ENCODE measurements around the gene IGDCC3. TPM values are rescaled to one million over a fixed set of nuclear protein-coding genes. Genes with fewer than 3 reads are reported as not detected.

IGDCC3 gene
- total RNA-seq, 4 donors from 2014 or later = not detected

DNA sequence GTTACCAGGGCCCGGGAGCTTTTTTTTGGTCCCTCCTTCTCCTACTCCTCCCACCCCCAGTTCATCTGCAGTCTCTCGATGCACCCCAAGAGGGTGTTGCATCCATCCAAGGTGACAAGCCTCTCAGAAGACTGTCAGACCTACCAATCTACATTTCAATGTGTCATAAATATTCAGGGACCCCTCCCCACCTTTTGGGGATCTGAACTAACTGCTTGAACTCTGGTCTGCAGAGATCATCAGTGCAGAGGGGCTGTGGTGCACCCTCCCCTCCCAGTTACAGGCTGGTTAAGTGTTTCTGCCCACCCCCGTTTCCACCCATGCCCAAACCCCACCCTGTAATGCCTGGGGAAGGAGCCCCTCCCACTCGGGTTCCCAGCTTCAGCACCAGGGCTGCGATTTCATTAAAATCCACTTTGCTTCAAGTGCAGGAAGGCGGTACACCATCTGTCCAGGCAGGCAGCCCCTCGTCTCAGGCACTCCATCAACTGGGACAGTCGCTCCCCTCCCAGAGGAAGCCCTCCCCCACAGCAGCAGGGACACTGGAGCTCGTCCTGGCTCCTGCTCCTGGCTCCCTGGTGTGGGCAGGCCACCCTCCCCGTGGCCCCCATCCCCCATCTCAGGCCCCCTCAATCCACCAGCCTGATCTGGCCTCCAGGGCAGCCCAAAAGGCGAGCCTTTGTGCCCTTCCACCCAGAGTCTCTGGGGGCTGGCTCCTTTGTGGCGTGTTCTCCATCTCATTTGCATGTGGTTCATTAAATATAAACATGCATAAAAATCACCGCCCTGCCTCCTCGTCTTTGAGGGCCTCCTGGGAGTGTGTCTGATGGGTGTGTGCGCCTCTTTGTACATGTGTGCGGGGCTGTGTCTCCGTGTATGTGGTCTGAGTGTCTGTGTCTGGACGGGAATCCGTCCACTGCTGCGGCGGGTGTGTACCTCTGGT is 41.0 kb downstream of the IGDCC3 start:
- intact Hi-C loops (cut with DNase I; ENCODE audit: low total_unique reads) (no loop called here), in situ Hi-C loops (cut with MboI; ENCODE audit: low sequenced_read_pairs in 4 of 4) (loop anchor here in 1 of 4 donors (5.0 kb wide), 1 partner anchor 36 kb away; no protein-coding TSS in a partner anchor)
- no peak for DNase-seq
- TF ChIP-seq, protein P1, sequence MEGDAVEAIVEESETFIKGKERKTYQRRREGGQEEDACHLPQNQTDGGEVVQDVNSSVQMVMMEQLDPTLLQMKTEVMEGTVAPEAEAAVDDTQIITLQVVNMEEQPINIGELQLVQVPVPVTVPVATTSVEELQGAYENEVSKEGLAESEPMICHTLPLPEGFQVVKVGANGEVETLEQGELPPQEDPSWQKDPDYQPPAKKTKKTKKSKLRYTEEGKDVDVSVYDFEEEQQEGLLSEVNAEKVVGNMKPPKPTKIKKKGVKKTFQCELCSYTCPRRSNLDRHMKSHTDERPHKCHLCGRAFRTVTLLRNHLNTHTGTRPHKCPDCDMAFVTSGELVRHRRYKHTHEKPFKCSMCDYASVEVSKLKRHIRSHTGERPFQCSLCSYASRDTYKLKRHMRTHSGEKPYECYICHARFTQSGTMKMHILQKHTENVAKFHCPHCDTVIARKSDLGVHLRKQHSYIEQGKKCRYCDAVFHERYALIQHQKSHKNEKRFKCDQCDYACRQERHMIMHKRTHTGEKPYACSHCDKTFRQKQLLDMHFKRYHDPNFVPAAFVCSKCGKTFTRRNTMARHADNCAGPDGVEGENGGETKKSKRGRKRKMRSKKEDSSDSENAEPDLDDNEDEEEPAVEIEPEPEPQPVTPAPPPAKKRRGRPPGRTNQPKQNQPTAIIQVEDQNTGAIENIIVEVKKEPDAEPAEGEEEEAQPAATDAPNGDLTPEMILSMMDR (IDR thresholded peaks at IDR 0.05 in 4 of 5, conservative IDR thresholded peaks at IDR 0.05 in 1 of 5) = no peak
- no peak for TF ChIP-seq POLR2A (IDR thresholded peaks at IDR 0.05)
- no peak for ATAC-seq
- Histone ChIP-seq H3K9me3 (no peaks in the 10 kb centered on the region), H3K36me3 (no peaks in the 10 kb centered on the region), H3K27ac (no peak overlapping the region), H3K4me1 (no peaks in the 10 kb centered on the region), H3K4me3 (no peak overlapping the region), H3K27me3 (no peaks in the 10 kb centered on the region)

DNA sequence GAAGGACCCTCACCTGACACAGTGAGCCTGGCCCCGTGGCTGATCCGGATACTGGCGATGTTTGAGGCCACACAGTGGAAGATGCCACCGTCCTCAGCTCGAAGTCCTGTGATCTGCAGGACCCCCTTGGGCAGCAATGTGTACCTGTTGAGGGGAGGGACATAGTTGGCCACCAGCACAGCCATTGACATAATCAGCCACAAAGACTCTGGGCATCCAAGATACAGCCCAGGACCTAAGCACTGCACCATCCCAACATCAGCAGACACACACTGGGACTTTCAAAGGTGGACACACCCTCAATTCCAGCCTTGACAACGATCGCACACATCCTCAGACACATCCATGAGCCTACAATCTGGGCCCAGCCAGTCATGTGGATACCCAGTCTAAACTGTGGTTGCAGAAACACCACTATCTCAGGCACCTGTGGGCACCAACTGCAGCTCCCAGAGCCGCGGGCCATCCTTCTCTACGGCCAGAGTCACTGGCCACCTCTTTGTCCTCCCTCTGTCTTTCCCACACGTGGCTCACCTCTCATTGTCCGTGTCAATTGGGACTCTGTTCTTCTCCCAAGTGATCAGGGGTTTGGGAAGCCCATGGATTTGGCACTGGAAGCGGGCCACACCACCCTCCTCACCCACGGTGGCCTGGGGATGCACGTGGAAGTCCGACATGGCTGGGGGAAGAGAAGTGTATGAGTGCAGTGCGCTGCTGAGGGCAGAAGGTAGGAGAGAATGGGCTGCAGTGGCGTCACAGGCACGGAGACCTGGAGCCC is 42.3 kb downstream of the IGDCC3 start:
- no peaks in the 10 kb centered on the region for H3K36me3 ChIP-seq
- TF ChIP-seq POLR2A (IDR thresholded peaks at IDR 0.05) = no peak
- TF ChIP-seq, protein P1 (IDR thresholded peaks at IDR 0.05 in 4 of 5, conservative IDR thresholded peaks at IDR 0.05 in 1 of 5) = no peak
- no peak overlapping the region for H3K4me3 ChIP-seq
- in situ Hi-C loops (cut with MboI; ENCODE audit: low sequenced_read_pairs in 4 of 4) (loop anchor here in 1 of 4 donors (5.0 kb wide), 1 partner anchor 37 kb away; no protein-coding TSS in a partner anchor), intact Hi-C loops (cut with DNase I; ENCODE audit: low total_unique reads) (no loop called here)
- ATAC-seq = no peak
- H3K9me3 ChIP-seq = no peaks in the 10 kb centered on the region
- no peak for DNase-seq
- no peaks in the 10 kb centered on the region for H3K4me1 ChIP-seq
- H3K27ac ChIP-seq = no peak overlapping the region
- H3K27me3 ChIP-seq = no peaks in the 10 kb centered on the region

DNA sequence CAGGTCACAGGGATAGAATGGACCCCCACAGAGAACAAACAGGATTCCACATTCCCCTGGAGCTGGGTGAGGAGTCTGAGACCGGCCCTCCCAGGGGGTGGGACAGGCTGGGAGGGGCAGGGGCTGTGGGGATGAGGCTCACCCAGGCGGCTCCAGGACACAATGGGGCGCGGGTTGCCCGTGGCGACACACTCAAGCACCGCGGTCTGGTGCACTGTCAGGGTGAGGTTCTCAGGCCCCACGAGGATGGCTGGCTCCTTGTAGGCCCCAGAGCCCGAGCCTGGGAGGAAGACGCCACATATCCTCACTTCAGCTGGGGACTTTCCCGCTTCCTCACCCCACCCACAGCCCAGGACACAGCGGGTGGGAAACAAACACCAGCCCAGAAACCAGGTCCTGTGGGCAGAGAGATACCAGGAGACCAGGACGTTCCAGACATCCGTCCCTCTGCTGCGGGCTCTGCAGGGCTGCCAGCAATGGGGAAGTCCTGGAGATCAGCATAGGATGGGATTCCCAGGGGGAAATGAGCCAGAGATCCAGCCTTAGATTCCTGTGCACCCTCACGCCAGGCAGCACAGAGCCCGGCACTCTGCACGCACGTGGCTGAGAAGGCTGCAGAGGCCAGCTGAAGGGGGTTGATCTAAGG is 43.1 kb downstream of the IGDCC3 start:
- H3K27ac ChIP-seq = no peak overlapping the region
- H3K4me3 ChIP-seq = no peak overlapping the region
- H3K27me3 ChIP-seq = no peaks in the 10 kb centered on the region
- H3K9me3 ChIP-seq = no peaks in the 10 kb centered on the region
- in situ Hi-C loops (cut with MboI; ENCODE audit: low sequenced_read_pairs in 4 of 4) = loop anchor here in 1 of 4 donors (5.0 kb wide), 1 partner anchor 38 kb away; no protein-coding TSS in a partner anchor
- ATAC-seq (no peak), DNase-seq (no peak)
- H3K4me1 ChIP-seq = no peaks in the 10 kb centered on the region
- TF ChIP-seq, protein P1 (IDR thresholded peaks at IDR 0.05 in 4 of 5, conservative IDR thresholded peaks at IDR 0.05 in 1 of 5) = no peak
- no peak for TF ChIP-seq POLR2A (IDR thresholded peaks at IDR 0.05)
- H3K36me3 ChIP-seq = no peaks in the 10 kb centered on the region
- intact Hi-C loops (cut with DNase I; ENCODE audit: low total_unique reads) = no loop called here

DNA sequence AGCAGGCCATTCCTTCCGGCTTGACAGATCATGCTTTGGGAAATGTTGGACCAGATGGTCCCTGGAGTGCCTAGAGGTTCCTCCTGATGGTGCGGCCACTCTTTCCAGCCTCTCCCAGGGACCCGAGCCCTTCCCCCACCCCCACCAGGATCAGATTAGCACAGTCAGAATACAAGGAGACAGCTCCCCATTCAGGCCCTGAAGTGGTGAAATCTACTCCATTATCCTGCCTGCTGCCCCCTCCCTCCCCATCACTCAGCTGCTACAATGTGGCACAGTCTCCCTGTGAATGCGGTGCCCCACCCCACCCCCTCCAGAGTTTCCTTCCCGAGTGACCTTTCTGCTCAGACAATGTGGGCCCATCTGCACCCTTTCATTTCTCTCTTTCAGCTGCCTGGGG is 43.9 kb downstream of the IGDCC3 start:
- H3K4me1 ChIP-seq = no peaks in the 10 kb centered on the region
- in situ Hi-C loops (cut with MboI; ENCODE audit: low sequenced_read_pairs in 4 of 4) (no loop called here), intact Hi-C loops (cut with DNase I; ENCODE audit: low total_unique reads) (no loop called here)
- H3K4me3 ChIP-seq = no peak overlapping the region
- H3K36me3 ChIP-seq = no peaks in the 10 kb centered on the region
- H3K9me3 ChIP-seq = no peaks in the 10 kb centered on the region
- ATAC-seq (no peak), DNase-seq (no peak)
- TF ChIP-seq, protein P1 (IDR thresholded peaks at IDR 0.05 in 4 of 5, conservative IDR thresholded peaks at IDR 0.05 in 1 of 5) = no peak
- no peak for TF ChIP-seq POLR2A (IDR thresholded peaks at IDR 0.05)
- no peak overlapping the region for H3K27ac ChIP-seq
- no peaks in the 10 kb centered on the region for H3K27me3 ChIP-seq

Data from gastrocnemius medialis (tissue), 4 donors.